Measurements from ENCODE around the gene SRMS.

SRMS gene

DNA sequence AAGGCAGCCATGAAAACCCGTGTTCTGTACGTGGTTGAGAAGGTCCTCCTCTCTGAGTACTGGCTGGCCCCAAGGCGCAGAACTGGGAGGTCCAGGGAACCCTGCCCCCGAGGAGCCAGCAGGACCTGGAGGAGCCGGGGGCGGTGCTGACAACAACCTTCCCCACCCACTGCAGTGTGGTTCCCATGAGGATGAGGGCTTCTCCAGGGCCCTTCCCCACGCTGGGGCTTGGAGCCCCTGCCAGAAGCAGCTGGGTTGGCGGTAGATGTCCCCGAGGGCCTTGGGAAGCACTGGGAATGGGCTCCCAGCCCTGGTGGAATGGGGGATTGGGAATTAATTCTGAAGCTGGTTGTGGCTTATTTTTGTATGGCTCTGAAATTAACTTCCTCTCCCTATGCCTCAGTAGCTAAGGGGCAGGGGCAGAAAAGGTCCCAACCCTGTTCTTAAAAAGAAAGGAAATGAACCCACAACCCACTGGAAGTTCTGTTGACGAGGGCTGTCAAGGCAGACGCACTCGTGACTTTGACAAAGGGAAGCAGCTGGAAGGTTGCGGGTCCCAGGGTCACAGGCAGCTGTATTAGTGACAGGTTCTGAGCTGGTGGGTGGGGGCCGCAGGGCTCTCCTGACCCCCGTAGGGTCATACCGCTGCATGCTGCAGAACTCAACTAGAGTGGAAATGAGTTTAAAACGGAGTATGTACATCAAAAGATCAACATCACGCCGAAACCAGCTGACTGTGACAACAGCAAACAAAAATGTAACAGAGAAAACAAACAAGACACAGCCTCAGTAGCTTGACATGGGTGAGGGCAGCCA, 40.4 kb upstream of the SRMS start:
- Histone ChIP-seq H3K4me3 (ENCODE audit: low read length) (no peak overlapping the region), H3K36me3 (ENCODE audit: control insufficient read depth, insufficient read depth, low read length, severe bottlenecking) (peaks cover 29% of the 10 kb centered on the region), H3K9me3 (ENCODE audit: control insufficient read depth, low read length) (no peaks in the 10 kb centered on the region), H3K9ac (ENCODE audit: low read length) (no peak overlapping the region), H3K4me1 (ENCODE audit: control insufficient read depth, insufficient read depth, low read length) (no peaks in the 10 kb centered on the region), H3K27me3 (replicated peaks; ENCODE audit: control insufficient read depth, insufficient read depth, low read length) (no peaks in the 10 kb centered on the region)
- DNase-seq (ENCODE audit: low read depth), result no peak

DNA sequence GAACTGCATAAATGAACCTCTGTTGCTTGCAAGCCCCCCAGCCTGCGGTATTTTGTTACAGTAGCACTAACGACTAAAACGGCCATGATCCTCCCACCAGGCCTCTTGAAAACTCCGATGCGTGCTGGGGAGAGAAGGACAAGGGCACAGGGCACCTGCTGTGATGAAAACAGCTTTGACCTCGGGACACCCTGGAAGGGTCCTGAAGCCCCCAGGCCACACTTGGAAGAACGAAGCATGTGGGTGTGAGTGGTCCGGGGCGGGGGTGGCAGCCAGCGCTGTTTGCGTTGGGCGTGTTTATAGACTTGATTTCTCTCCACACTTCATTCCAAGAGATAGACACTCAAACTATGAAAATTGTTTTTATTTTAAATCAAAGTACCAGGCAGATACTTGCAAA, 39.7 kb upstream of the SRMS start:
- Histone ChIP-seq H3K4me1 (ENCODE audit: control insufficient read depth, insufficient read depth, low read length) (no peaks in the 10 kb centered on the region), H3K9me3 (ENCODE audit: control insufficient read depth, low read length) (no peaks in the 10 kb centered on the region), H3K27me3 (replicated peaks; ENCODE audit: control insufficient read depth, insufficient read depth, low read length) (no peaks in the 10 kb centered on the region), H3K36me3 (ENCODE audit: control insufficient read depth, insufficient read depth, low read length, severe bottlenecking) (peaks cover 24% of the 10 kb centered on the region), H3K9ac (ENCODE audit: low read length) (no peak overlapping the region), H3K4me3 (ENCODE audit: low read length) (no peak overlapping the region)
- DNase-seq (ENCODE audit: low read depth), result no peak

- no peak overlapping the region for H3K4me3 ChIP-seq (ENCODE audit: low read length)
- DNase-seq (ENCODE audit: low read depth), result no peak
- H3K9me3 ChIP-seq (ENCODE audit: control insufficient read depth, low read length), result no peaks in the 10 kb centered on the region
- no peaks in the 10 kb centered on the region for H3K27me3 ChIP-seq (replicated peaks; ENCODE audit: control insufficient read depth, insufficient read depth, low read length)
- H3K36me3 ChIP-seq (ENCODE audit: control insufficient read depth, insufficient read depth, low read length, severe bottlenecking), result peaks cover 19% of the 10 kb centered on the region
- H3K9ac ChIP-seq (ENCODE audit: low read length), result no peak overlapping the region
- no peaks in the 10 kb centered on the region for H3K4me1 ChIP-seq (ENCODE audit: control insufficient read depth, insufficient read depth, low read length)
These were observed 39.2 kb upstream of the SRMS start for GRCh38 chr20:63586797-63587196.

- Histone ChIP-seq H3K9me3 (ENCODE audit: control insufficient read depth, low read length) (no peaks in the 10 kb centered on the region), H3K4me3 (ENCODE audit: low read length) (no peak overlapping the region), H3K36me3 (ENCODE audit: control insufficient read depth, insufficient read depth, low read length, severe bottlenecking) (peaks cover 13% of the 10 kb centered on the region), H3K27me3 (replicated peaks; ENCODE audit: control insufficient read depth, insufficient read depth, low read length) (no peaks in the 10 kb centered on the region), H3K4me1 (ENCODE audit: control insufficient read depth, insufficient read depth, low read length) (no peaks in the 10 kb centered on the region), H3K9ac (ENCODE audit: low read length) (no peak overlapping the region)
- no peak for DNase-seq (ENCODE audit: low read depth)
These were observed 38.3 kb upstream of the SRMS start for GRCh38 chr20:63585616-63586565.

- H3K4me1 ChIP-seq (ENCODE audit: control insufficient read depth, insufficient read depth, low read length), result peaks cover 5% of the 10 kb centered on the region
- H3K9ac ChIP-seq (ENCODE audit: low read length), result no peak overlapping the region
- H3K27me3 ChIP-seq (replicated peaks; ENCODE audit: control insufficient read depth, insufficient read depth, low read length), result peaks cover 14% of the 10 kb centered on the region
- DNase-seq (ENCODE audit: low read depth), result no peak
- no peaks in the 10 kb centered on the region for H3K36me3 ChIP-seq (ENCODE audit: control insufficient read depth, insufficient read depth, low read length, severe bottlenecking)
- no peak overlapping the region for H3K4me3 ChIP-seq (ENCODE audit: low read length)
- no peaks in the 10 kb centered on the region for H3K9me3 ChIP-seq (ENCODE audit: control insufficient read depth, low read length)
These were observed 35.0 kb upstream of the SRMS start for GRCh38 chr20:63582382-63583063.

DNA sequence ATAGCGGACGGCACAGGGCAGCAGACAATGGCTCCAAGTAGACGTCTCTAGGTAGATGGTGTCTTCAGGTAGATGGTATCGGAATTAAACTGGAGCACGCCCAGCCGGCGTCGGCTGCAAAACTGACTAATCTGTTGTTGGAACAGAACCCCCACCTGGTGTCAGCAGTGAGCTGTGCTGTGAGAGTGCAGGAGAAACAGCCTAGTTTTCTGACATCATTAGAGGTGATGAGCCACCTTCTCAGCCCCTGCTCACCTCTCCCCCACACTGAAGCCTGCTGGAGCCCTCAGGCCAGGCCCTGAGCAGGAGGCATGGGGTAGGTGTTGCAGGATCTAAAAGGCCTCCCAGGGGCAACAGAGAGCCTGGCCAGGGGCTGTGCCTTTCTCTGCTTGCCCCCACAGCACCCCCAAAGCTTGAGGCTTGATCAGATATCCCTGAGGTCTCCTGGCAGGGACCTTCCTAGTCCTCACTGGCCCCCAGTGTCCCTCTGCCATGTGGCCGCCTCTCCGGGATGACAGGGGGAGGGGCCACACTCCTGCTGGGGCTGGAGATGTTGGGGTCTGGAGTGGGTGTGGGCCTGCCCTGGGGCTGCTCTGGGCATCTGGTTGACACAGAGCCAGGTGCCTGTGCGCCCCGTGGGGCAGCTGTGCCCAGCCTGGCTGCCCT, 33.4 kb upstream of the SRMS start:
- no peak overlapping the region for H3K4me3 ChIP-seq (ENCODE audit: low read length)

DNA sequence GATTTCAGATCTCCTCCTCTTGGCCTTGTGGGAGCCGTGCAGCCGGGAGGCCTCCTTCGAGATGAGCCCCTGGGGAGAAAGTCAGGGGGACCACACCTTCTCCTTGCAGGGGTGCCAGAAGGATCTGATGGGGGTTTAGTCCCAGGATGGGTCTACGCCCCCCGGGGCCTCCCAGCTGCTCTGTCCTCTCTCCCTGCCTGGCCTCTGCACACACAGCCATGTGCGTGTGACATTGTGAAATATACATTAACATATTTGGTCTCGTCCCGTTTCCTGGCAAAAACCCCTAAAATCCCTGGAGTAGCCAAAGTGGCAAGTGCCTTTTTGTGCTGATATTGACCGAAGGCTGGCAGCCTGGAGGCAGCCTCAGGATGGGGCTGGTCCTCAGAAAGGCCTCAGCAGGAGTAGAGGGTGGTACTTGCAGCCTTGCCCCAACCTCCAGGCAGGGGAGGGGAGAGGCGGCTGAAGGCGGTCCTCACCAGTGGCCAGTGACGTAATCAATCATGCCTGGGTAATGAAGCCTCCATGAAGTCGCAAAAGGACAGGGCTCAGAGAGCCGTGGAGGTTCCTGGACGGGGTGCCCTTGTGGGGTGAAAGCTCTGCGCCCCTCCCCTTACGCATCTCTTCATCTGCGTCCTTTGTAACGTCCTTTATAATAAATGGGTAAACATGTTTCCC, 31.6 kb upstream of the SRMS start:
- Histone ChIP-seq H3K4me1 (ENCODE audit: control insufficient read depth, insufficient read depth, low read length) (peaks cover 21% of the 10 kb centered on the region), H3K27me3 (replicated peaks; ENCODE audit: control insufficient read depth, insufficient read depth, low read length) (peaks cover 14% of the 10 kb centered on the region), H3K9me3 (ENCODE audit: control insufficient read depth, low read length) (no peaks in the 10 kb centered on the region), H3K36me3 (ENCODE audit: control insufficient read depth, insufficient read depth, low read length, severe bottlenecking) (no peaks in the 10 kb centered on the region), H3K9ac (ENCODE audit: low read length) (no peak overlapping the region), H3K4me3 (ENCODE audit: low read length) (no peak overlapping the region)
- no peak for DNase-seq (ENCODE audit: low read depth)

More for the DNA sequence above, 33.4 kb upstream of the SRMS start:
- Histone ChIP-seq H3K9ac (ENCODE audit: low read length) (no peak overlapping the region), H3K4me1 (ENCODE audit: control insufficient read depth, insufficient read depth, low read length) (peaks cover 5% of the 10 kb centered on the region), H3K36me3 (ENCODE audit: control insufficient read depth, insufficient read depth, low read length, severe bottlenecking) (no peaks in the 10 kb centered on the region), H3K9me3 (ENCODE audit: control insufficient read depth, low read length) (no peaks in the 10 kb centered on the region), H3K27me3 (replicated peaks; ENCODE audit: control insufficient read depth, insufficient read depth, low read length) (peaks cover 14% of the 10 kb centered on the region)
- DNase-seq (ENCODE audit: low read depth), result no peak

DNA sequence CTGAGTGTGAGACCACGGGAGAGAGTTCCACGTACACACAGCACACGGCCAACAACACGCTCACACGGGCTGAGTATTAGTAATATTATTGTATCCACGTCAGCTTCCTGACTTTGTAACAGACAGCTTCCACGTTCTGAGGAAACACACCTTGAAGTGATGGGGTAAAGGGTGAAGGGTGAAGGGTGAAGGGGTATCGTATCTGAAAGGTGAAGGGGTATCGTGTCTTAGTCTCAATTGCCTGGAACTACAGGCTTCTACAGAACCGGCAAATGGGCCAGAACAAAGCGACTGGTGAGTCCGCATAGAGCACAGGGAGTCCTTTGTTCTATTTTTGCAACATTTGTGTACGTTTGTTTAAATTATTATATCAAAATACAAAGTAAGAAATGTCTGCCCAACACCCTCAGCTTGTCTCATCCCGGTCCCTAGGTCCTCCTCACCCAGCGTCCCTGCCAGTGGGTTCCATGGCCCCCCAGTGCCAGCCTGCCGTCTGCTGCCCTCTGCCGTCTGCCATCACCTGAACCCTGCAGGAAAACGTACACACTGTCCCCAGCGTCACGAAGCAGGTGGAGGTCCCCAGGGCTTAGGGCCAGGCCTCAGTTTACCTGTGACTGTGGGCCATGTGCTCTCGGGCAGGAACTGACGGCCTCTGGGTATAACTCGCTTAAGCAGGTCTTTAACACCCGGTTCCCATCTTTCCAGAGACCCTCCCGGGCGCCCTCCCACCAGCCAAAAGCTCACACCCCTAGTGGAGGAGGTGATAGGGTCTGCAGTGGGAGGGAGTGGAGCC, 30.9 kb upstream of the SRMS start:
- Histone ChIP-seq H3K9ac (ENCODE audit: low read length) (no peak overlapping the region), H3K4me3 (ENCODE audit: low read length) (no peak overlapping the region), H3K27me3 (replicated peaks; ENCODE audit: control insufficient read depth, insufficient read depth, low read length) (peaks cover 14% of the 10 kb centered on the region), H3K36me3 (ENCODE audit: control insufficient read depth, insufficient read depth, low read length, severe bottlenecking) (no peaks in the 10 kb centered on the region), H3K9me3 (ENCODE audit: control insufficient read depth, low read length) (no peaks in the 10 kb centered on the region), H3K4me1 (ENCODE audit: control insufficient read depth, insufficient read depth, low read length) (peaks cover 22% of the 10 kb centered on the region)
- DNase-seq (ENCODE audit: low read depth), result no peak

DNA sequence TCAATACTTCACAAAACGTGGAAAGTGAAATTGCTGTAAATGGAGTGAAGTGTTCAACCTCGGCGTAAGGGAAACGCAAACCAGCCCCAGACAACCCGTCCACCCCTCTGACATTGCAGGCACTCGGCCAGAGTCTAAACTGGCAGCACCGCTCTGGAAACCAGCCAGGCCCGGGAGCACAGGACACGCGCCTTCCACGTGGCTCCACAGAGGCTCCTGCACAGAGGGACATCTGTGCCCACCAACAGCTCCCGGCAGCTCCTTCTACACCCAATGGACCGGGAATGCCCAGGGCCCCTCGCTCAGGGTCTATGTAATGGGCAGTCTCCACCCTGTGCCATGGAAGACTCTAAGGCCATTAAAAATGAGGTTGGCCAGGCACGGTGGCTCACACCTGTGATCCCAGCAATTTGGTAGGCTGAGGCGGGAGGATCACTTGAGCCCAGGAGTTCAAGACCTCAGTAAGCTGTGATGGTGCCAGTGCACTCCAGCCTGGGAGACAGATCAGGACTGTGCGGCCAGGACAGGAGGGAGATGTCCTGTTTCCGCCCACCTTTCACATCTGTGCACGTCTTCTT, 29.9 kb upstream of the SRMS start:
- no peak overlapping the region for H3K4me3 ChIP-seq (ENCODE audit: low read length)
- H3K9ac ChIP-seq (ENCODE audit: low read length), result no peak overlapping the region
- H3K36me3 ChIP-seq (ENCODE audit: control insufficient read depth, insufficient read depth, low read length, severe bottlenecking), result no peaks in the 10 kb centered on the region
- peaks cover 14% of the 10 kb centered on the region for H3K27me3 ChIP-seq (replicated peaks; ENCODE audit: control insufficient read depth, insufficient read depth, low read length)
- peaks cover 26% of the 10 kb centered on the region for H3K4me1 ChIP-seq (ENCODE audit: control insufficient read depth, insufficient read depth, low read length)
- DNase-seq (ENCODE audit: low read depth), result no peak
- no peaks in the 10 kb centered on the region for H3K9me3 ChIP-seq (ENCODE audit: control insufficient read depth, low read length)

Measured in adipocyte (in vitro differentiated cells).